SK-N-SH treated with all-trans-retinoic acid at 6 μM for 48 hours (cell line): ENCODE results near the gene R3HDM1.

Experiments used
- ARNTL ChIP-seq: fragments of 450-650 bp; formaldehyde crosslinking; IDR thresholded peaks from 2 replicates; pipeline ENCODE4 v1.5.0; 2020; ENCODE audit warnings: low read depth, mild to moderate bottlenecking, moderate library complexity, borderline replicate concordance
- BACH2 ChIP-seq: fragments of 250-450 bp; sonication (Bioruptor Pico); IDR thresholded peaks from 2 replicates; pipeline ENCODE4 v1.9.0; 2021; ENCODE audit warnings: mild to moderate bottlenecking, borderline replicate concordance
- CREB5 ChIP-seq: fragments of 250-450 bp; sonication (Bioruptor Pico); IDR thresholded peaks from 2 replicates; pipeline ENCODE4 v1.5.1; 2020; ENCODE audit warnings: low read depth, mild to moderate bottlenecking, moderate library complexity
- CSDC2 ChIP-seq: fragments of 250-450 bp; sonication (Bioruptor Pico); IDR thresholded peaks from 2 replicates; pipeline ENCODE4 v1.5.0; 2020; ENCODE audit warnings: mild to moderate bottlenecking, moderate library complexity
- GLIS3 ChIP-seq: fragments of 250-450 bp; sonication (Bioruptor Pico); IDR thresholded peaks from 2 replicates; pipeline ENCODE4 v1.5.0; 2020; ENCODE audit warnings: mild to moderate bottlenecking, moderate library complexity
- POU6F1 ChIP-seq: fragments of 250-450 bp; sonication (Bioruptor Pico); IDR thresholded peaks from 2 replicates; pipeline ENCODE4 v1.8.0; 2021; ENCODE audit warnings: low read depth, mild to moderate bottlenecking, moderate library complexity, borderline replicate concordance
- RARB ChIP-seq: fragments of 250-450 bp; sonication (Bioruptor Pico); IDR thresholded peaks from 2 replicates; pipeline ENCODE4 v1.8.0; 2021; ENCODE audit warnings: mild to moderate bottlenecking, moderate library complexity
- SNAI2 ChIP-seq: fragments of 250-450 bp; sonication (Bioruptor Pico); IDR thresholded peaks from 2 replicates; pipeline ENCODE4 v1.5.0; 2020; ENCODE audit warnings: mild to moderate bottlenecking, moderate library complexity
- ZFP30 ChIP-seq: fragments of 450-650 bp; formaldehyde crosslinking; IDR thresholded peaks from 2 replicates; pipeline ENCODE4 v1.5.0; 2022; ENCODE audit warnings: mild to moderate bottlenecking, moderate library complexity
- ZNF565 ChIP-seq: fragments of 450-650 bp; formaldehyde crosslinking; conservative IDR thresholded peaks from 2 replicates; pipeline ENCODE4 v1.5.0; 2020; ENCODE audit warnings: low read depth, mild to moderate bottlenecking, moderate library complexity
- ZNF70 ChIP-seq: fragments of 450-650 bp; formaldehyde crosslinking; IDR thresholded peaks from 2 replicates; pipeline ENCODE4 v1.5.0; 2020; ENCODE audit warnings: mild to moderate bottlenecking, moderate library complexity
- TF ChIP-seq, protein P1 (sequence below): fragments of 250-450 bp; sonication (Bioruptor Pico); IDR thresholded peaks from 2 replicates; pipeline ENCODE4 v1.8.0; 2020; ENCODE audit warnings: mild to moderate bottlenecking, moderate library complexity, borderline replicate concordance
- TF ChIP-seq, protein P2 (sequence below): fragments of 250-450 bp; sonication (Bioruptor Pico); IDR thresholded peaks from 2 replicates; pipeline ENCODE4 v1.5.1; 2021; ENCODE audit warnings: mild to moderate bottlenecking, moderate library complexity

DNA sequence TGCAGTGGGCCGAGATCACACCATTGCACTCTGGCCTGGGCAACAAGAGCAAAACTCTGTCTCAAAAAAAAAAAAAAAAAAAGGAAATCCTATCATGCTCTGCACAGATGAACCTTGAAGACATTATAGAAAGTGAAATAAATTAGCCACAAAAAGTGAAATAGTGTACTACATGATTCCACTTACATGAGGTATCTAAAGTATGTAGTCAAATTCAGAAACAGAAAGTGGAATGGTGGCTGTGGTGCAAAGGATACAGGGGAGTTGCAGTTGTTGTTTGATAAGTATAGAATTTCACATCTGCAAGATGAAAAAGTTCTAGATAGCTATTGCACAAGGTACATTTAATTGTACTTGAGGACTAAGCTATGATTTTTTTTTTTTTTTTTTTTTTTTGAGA is 5.5 kb upstream of the R3HDM1 start:
- TF ChIP-seq ZFP30 (CRISPR knock-in tag) (no peak), CSDC2 (CRISPR knock-in tag) (no peak), ZNF565 (CRISPR knock-in tag) (no peak), ZNF70 (CRISPR knock-in tag) (no peak), GLIS3 (CRISPR knock-in tag) (no peak), SNAI2 (CRISPR knock-in tag) (no peak), BACH2 (CRISPR knock-in tag) (no peak), RARB (no peak), POU6F1 (no peak), ARNTL (CRISPR knock-in tag) (no peak), CREB5 (CRISPR knock-in tag) (no peak)
- TF ChIP-seq, protein P1, sequence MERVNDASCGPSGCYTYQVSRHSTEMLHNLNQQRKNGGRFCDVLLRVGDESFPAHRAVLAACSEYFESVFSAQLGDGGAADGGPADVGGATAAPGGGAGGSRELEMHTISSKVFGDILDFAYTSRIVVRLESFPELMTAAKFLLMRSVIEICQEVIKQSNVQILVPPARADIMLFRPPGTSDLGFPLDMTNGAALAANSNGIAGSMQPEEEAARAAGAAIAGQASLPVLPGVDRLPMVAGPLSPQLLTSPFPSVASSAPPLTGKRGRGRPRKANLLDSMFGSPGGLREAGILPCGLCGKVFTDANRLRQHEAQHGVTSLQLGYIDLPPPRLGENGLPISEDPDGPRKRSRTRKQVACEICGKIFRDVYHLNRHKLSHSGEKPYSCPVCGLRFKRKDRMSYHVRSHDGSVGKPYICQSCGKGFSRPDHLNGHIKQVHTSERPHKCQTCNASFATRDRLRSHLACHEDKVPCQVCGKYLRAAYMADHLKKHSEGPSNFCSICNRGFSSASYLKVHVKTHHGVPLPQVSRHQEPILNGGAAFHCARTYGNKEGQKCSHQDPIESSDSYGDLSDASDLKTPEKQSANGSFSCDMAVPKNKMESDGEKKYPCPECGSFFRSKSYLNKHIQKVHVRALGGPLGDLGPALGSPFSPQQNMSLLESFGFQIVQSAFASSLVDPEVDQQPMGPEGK (CRISPR knock-in tag): no peak
- TF ChIP-seq, protein P2, sequence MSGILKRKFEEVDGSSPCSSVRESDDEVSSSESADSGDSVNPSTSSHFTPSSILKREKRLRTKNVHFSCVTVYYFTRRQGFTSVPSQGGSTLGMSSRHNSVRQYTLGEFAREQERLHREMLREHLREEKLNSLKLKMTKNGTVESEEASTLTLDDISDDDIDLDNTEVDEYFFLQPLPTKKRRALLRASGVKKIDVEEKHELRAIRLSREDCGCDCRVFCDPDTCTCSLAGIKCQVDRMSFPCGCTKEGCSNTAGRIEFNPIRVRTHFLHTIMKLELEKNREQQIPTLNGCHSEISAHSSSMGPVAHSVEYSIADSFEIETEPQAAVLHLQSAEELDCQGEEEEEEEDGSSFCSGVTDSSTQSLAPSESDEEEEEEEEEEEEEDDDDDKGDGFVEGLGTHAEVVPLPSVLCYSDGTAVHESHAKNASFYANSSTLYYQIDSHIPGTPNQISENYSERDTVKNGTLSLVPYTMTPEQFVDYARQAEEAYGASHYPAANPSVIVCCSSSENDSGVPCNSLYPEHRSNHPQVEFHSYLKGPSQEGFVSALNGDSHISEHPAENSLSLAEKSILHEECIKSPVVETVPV (CRISPR knock-in tag): no peak
